ENCODE data around the gene DYSF.

DYSF gene

DNA sequence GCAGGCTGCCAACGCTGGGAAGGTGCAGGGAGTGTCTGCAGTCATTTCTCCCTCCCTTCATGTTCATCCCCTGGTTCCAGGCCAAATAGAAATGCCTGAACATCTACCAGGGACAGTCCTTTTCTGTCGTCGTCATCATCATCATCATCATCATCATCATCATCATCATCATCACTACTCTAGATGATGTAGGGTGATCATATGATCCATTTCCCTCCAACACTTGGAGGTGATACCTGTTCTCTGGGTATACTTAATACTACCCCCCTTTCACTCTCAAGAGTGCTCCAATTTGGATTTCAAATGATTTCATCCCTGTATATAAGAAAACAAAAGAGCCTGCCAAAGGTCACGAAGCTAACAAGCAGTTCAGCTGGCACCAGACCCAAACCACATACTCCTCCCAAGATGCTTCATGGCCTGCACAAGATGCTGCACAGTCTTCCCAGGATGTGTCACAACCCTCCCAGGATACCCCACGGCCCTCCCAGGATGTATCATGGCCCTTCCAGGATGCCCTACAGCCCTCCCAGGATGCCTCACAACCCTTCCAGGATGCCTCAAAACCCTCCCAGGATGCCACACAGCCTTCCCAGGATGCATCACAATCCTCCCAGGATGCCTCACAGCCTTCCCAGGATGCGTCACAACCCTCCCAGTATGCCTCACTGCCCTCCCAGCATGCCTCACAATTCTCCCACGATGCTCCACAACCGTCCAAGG, 257.9 kb downstream of the DYSF start:
- DNase-seq (ENCODE audit: low read depth) = no peak

DNA sequence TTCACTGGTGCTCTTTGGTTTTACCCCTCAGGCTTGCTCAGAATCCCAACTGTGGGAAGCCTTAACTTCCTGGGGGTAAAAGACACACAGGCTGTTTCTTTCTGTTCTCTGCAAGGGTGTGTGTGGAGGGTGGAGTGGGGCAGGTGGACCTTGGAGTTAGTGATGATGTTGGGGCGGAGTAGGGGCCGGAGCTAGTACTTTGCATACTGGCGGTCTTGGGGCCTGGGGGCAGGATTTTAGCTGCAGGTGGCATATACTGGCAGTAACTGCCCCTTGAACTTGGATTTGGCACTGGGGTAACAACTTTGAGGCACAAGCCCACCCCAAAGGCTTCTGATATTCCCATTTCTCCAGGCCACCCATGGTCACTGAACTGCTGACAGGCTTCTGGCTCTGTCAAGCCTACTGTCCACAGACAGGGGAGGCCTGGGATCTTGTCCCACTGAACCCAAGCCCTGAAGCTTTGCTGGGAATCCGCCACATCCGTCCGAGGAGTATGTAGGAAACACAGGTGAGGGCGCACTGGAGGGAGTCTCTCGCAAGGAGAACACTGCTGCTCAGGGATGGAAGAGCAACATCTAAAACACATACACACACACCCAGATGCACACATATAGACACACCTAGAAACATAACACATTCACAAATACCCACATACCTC, 258.9 kb downstream of the DYSF start:
- DNase-seq (ENCODE audit: low read depth) = no peak

DNA sequence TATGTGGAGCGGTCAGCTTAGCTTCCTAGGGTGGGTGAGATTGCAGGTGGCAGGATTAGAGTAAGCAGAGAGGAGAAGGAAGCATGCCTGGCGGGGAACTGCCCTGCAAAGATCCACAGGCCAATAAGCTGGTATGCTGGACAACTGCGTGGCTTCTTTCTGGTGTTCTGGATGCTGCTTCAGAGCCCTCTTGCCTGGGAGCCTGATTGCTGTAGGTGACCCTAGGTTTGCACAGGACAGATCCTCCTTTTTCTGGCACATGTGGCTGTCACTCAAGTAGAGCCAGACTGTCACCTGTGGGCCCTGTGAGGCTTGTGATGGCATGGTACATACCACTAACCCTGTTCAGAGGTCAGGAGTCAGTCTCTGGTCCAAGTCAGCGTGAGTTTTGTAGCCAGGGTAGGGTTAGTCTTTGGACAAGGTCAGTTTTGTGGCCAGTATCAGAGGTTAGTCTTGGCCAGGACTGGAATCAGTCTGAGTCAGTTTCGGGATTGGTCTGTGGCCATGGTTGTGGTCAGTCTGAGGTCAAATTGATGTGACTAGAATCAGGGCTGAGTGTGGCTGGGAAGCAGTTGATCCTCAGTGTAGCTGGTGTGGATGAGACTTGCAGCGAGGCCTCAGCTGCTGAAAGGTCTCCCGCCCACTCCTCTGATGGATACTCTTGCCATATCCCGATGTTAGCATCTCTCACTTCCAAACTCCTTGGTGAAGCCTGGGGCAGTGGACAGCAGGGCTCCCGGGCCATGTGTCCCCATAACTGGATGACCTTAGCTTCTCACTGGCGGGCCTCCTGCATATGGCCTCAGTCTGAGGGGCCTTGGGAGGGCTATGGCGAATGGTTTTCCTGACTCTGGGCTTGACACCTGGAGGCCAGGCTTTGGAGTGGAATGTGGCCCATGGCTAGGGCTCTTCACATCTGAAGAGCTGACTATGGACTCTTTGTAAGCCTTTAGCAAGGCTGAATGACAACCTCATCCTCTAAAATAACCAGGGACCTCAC, 260.5 kb downstream of the DYSF start:
- no peak for DNase-seq (ENCODE audit: low read depth)

DNA sequence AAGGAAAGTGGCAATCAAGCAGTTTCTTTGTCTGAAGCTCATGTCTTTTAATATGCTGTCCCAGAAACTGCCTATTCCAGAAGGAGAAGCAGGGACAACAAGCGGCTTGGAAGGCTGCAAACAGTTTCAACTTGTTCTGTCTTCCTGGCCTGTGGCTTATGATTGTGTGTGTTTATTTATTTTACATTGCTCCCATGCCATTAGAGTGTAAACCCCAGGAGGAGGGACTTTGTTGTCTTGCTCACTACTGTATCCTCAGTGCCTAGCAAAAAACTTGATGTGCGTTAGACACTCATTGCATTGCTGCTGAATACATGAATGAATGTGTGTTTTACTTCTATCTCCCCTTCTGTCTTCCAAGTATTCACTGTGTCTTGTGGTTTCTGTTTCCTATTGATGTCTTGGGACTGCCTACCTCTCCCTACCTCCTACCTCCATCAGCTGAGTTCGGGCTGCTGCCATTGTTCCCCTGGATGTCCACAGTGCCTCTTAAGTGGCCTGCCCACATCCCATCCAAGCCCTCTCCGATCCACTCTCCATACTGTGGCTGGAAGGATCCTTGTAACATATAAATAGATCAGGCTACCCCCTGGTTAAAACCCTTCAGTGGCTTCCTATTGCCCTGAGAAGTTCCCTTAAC, 261.4 kb downstream of the DYSF start:
- DNase-seq (ENCODE audit: low read depth) = no peak

DNA sequence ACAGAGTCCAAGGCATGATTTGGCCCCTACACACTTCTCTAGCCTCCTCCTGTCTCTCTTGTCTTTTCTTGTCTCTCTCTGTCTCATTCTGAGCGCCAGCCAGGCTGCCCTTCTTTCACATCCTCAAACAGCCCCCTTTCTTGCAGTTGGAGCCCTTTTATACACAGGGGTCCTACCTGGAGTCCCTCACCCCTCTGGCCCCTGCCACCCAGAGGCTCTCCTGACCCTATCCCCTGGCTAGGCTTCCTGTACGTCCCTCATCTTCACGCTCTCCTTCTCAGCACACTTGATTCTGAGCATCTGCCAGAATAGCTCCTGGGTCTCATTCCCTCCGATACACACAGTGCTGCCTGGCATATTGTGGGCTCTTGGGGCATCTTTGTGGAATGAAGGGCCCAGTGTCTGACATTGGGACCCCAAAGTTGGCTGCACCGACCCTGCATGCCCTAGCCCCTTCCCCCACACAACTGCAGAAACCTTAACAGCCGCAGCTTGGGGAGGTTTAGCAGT, 261.9 kb downstream of the DYSF start:
- DNase-seq (ENCODE audit: low read depth) = no peak

DNA sequence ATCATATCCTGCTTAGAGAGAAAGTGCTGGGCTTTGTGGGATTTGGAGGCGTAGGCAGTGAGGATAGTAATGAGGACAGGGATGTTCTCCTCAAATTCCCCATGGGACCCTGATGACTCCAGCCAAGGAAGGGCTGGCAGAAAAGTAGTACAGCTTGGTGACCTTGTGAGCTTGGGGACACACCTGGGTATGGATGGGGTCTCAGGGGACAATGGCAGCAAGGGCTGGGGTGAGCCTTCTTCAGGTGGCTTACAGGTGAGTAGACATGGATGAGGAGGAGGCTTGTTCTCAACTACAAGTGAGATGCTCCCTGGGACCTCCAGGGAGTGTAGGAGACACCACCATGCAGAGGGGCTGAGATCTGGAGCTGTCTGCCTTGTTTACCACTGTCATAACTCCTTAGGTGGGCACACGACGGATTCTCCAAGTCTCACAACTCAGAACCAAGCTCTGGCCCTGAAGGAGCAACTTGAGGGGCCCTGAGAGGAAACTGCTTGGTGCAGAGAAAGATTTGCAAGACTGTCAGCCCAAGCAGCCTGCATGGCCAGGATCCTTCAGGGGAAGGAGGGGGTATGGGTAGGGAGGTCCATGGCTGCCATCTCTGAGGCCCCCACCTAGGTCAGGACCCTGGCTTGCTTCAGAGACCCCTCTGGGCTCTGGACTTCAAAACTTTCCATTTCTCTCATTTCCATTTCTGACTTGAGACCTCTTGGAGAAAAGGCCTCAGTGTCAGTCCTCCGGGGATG, 262.8 kb downstream of the DYSF start:
- no peak for DNase-seq (ENCODE audit: low read depth)

DNA sequence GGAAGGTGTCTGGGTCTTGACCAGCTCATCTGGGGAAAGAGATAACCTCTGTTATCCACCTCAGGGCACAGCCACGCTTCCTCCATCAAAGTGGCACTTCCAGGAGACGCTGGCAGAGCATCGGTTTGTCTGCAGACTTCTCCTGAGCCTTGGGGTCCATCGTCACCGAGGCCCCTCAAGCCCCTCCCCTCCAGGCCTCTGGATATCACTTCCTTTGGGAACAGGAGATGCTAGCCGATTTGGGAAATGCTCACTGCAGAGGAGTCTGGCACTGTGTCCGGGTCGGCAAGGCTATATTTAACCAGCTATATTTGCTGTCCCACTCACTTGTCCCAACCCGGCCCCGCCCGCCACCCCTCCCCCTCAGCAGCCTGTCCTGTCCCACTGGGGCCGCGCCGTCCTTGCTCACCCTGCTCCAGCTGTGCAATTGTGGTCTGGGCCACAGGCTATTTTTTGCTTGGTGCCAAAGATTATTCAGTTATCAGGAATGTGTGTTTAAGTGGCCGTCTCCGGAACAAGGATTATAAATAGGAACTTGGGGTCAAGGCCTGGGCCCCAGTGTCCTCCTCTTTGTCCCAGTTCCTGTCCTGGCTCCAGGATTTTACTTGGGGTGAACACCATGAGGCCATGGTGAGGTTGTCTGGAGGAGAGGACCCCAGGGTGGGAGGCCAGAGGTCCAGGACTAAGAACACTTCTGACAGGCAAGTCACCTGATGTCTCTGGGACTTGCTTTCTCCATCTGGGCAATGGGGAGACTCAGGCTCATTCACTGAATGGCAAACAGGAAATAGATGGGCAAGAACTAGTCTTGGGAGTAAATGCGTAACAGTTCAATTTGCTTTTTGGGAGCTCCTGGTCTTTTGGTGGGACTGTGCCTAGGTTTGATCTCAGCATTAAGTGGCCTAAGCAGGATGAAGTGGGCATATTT, 263.6 kb downstream of the DYSF start:
- DNase-seq (ENCODE audit: low read depth) = no peak

DNA sequence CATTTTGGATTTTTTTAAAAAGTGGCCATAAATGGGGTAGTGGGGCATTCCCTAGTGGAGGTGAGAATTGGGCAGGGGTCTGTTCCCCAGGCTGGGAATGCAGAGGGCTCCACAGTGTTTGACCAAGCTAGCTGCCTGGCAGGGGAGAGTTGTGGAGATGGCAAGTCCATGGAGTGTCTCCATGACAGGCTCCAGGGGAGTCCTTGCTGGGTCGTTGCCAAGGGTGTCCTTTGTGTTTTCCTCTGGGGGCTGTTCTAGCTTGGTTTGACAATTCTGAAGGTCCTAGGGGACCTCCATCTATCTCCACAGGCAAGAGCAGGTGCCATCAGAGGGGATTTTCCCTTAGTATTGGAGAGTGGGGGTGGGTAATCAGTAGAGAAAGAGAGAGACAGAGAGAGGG, 265.3 kb downstream of the DYSF start:
- DNase-seq (ENCODE audit: low read depth) = no peak

DNA sequence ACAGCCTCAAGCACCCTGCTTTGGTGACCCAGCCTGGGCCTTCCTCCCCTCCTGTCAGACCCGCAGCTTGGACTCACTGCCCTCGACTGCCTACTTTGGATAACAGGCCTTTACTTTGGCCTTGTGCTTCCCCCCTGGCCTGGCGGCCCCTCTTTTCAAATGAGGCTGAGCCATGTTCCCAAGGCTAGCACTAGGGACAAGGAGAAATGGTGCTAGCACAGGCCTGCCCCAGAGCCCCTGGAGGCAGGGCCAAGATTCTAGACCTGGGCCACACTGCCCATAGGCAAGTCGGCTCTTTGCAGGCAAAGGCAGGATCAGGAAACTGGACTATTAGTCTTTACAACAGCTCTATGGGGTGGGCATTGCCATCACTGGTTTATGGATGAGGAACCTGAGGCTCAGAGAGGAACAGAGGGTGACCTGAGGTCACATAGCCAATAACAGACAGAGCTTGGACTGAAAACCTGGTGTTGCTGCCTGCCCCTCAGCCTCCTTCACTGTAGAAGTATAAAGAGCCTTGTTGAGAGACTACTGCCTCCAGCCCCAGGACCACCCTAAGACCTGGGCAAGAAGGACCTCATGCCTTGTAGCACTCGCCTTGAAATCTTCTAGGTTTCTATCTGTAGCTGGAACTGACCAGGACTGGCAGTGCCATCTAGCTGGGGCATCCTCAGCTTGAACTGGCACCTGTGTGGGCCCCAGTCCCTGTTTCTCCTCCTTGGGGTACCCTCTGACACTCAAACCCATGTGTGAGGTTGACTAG, 266.3 kb downstream of the DYSF start:
- no peak for DNase-seq (ENCODE audit: low read depth)

DNA sequence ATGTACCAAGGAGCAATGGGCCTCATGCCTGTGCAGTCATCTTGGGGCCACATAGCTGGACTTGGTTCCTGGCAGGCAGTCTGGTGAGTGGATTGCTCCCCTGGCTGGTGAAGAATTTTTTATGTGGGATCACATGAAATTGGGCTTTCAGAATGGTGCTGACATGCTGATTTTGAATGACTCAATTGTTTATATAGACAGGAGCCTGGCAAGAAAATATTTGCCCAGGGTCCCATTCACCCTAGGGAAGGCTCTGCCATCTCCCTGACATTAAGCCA, 266.9 kb downstream of the DYSF start:
- no peak for DNase-seq (ENCODE audit: low read depth)

DNA sequence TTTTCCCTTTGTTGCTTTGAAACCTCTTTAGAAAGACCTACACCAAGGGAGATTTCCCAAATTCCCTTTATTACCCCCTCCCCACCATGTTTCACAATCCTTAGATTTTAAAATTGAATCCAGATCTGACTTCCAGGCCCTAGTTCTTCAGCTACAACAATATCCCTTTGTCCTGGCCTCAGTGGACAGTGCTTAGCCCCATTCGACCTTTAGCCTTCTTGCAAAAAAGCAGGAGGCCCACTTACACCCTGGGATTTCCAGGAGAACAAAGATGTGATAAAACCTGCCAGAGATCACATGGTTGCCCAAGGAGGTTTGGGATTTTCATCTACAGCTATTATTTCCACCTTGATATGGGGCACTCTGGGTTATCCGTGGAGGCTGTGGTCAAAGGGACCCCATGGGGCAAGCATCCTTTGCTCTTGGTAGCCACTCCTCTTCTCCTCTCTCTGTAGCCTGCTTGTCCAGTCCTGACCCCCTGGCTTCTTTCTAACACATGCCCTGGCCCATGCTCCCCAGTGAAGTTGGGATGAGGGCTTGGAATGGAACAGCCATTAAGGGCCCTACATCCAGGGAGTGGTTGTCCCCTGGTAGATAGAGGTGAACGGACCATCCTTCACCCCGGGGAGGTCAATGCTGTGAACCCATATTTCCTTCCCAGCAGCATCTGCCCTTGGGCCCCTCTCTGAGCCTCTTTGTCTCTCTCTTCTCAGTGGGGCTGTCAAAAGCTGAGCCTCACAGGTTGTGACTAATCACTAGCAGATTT, 267.4 kb downstream of the DYSF start:
- DNase-seq (ENCODE audit: low read depth) = no peak

DNA sequence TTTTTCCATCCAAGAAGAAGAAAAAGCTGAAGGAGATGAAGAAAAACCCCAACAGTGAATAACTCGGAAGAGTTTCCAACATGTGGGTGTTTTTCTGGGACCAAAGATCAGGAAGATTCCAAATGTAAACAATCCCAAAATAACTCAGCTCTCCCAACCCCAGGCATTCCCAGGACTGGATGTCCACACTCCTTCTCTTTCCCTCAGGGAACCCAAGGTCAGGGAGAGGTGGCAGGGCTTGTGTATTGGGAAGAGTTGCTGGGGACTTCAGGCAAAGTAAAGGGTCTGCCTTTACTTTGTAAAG, 268.0 kb downstream of the DYSF start:
- no peak for DNase-seq (ENCODE audit: low read depth)

DNA sequence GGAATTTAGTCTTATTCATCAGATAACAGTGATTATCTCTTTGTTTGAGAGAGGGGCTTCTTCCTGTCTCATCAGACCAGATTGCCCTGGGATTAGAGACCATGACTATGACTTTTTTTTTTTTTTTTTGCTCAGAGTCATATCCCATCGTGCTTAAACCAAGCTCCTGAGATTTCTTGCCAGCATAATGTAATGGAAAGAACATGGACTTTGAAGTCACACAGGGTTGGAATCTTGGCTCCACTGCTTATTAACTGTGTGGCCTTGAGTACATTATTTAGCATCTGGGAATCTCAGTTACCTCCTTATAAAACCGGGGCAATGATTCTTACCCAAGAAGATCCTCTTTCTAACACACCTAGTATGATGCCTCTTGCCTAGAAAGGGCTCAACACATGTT, 268.3 kb downstream of the DYSF start:
- no peak for DNase-seq (ENCODE audit: low read depth)

DNA sequence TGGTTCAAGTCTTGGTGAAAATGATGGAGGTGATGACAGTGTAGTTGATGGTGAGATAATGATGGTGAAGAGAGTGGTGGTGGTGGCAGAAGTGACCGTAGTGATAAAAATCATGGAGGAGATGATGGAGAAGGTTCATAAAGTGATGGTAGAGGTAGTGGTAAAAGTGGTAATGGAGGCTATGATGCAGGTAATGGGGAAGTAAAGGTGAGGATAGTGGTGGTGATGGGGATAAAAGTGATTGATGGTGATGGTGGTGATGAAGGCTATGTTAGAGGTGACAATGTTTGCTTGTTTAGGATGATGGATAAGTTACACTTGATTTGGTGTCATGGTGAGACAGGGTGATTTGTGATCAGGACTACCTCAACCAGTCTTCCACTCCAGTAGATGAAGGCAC, 268.9 kb downstream of the DYSF start:
- no peak for DNase-seq (ENCODE audit: low read depth)

DNA sequence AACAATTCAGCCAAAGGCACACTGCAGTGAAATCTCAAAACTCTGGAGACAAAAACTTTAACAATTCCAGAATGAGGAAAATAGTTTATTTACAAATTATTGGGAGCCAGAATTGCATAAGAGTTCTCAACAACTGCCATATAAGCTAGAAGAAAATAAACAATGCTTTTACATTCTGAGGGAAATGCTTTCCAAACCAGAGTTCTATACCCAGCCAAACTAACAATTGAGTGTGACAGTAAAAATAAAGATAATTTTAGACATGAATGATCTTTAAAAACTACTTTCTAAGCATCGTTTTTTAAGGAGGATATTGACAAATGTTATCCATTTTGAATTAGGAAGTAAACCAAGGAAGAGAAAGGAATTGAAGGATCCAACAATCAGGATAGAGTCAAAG, 271.4 kb downstream of the DYSF start:
- DNase-seq (ENCODE audit: low read depth) = no peak

DNA sequence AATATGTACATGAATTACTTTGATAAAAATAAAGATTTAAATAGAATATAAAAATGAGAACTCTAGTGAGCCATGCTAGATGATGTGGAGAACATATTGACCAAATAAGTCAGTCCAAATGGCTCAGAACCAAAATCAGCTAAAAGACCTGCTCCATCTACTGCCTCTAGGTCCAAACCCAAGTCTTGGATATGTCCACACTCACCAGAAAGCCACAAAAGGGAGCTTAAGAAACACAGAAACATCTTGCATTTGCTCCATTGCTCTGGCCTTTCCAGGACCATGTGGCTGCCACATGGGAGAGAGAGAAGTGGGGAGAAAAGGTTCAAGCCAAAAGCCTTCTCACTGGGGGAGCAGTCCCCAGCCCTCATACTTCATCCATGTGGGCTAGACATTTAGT, 272.5 kb downstream of the DYSF start:
- DNase-seq (ENCODE audit: low read depth) = no peak

DNA sequence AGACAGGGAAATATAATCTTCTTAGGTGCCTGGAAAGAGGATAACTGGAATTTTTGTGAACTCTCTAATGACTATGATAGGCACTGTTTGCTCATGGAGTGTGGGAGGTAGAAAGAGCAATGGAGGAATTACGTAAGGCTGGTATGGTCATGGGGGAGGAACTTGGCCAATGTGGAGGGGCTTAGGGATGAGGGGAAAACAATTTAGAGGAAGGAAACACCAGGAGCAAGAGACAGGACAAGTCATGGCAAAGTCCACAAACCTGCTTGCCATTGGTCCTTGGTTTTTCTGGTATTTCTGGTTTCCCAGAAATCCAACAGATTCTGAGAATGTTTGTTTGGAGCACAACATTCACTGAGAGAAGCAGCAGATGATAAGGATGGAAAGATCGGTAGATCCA, 274.2 kb downstream of the DYSF start:
- no peak for DNase-seq (ENCODE audit: low read depth)

DNA sequence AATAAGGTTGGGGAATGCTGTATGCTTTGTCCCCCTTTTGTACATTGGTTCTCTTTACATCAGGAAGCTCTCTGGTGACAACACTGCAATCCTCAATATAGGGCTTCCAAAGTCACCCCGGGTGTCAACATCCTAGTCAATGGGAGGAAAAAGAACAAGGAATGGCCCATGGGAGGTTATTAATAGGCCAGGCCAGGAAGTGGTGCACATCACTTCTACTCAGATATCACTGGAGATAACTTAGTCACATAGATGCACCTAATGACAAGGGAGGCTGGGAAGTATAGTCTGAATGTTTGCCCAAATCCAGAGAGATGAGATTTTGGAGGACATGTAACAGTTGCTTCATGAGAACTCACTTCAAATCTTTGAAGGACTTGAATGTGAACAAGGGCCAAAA, 274.7 kb downstream of the DYSF start:
- no peak for DNase-seq (ENCODE audit: low read depth)

DNA sequence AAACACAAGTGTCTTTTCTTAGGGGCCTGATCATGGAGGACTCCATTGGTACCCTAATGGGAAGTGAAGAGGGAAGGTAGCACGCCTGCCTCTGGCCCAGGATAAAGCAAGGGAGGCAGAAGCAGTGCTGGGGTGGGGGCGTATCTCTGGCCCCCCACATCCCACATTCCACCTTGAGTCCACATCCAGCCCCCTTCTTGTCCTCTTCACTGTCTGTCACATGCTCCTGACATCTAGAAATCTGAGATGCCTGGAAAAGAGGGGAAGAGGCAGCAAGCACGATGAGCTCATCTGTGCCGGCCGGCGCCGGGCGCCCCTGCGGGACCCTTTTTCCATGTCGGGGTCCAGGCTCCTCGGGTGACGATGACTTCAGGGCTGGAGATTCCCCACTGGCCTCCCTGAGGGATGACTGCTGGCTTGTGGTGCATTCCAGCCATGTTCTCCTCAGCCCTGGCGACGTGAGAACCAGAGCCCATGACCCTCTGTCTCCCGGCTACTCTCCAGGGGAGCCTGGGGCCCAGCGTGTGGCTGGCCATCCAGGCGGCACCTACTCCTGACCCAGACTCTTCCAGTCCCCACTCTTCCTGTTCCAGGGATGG, 277.5 kb downstream of the DYSF start:
- DNase-seq (ENCODE audit: low read depth) = no peak
